G401.6 (cell line): ENCODE data around the gene SNRNP25.
"Not testable (repeated sequence)": the region's sequence is repeated elsewhere in the genome, so short reads cannot be mapped to it uniquely, and the experiment has no call there.

ENCODE experiments used
- FAIRE-seq: peaks from 2 replicates; lab custom pipeline; 2012; peaks lifted over from hg19 to GRCh38; lab: Jason Lieb, UNC

The SNRNP25 gene

GRCh38 chr16:42069-42457 lies 11.6 kb upstream of the SNRNP25 start:
- FAIRE-seq = no peak

GRCh38 chr16:42691-43090 lies 10.9 kb upstream of the SNRNP25 start:
- no peak for FAIRE-seq

- FAIRE-seq = no peak
Measured at GRCh38 chr16:43294-43693, 10.3 kb upstream of the SNRNP25 start.

GRCh38 chr16:44655-45054 lies 9.0 kb upstream of the SNRNP25 start:
- no peak for FAIRE-seq

- no peak for FAIRE-seq
Measured at GRCh38 chr16:45454-45853, 8.2 kb upstream of the SNRNP25 start.

GRCh38 chr16:46510-46909 lies 7.1 kb upstream of the SNRNP25 start:
- not testable (repeated sequence) for FAIRE-seq

GRCh38 chr16:47234-47633 lies 6.4 kb upstream of the SNRNP25 start:
- FAIRE-seq = no peak

- FAIRE-seq = no peak
Measured at GRCh38 chr16:50769-51591, 2.6 kb upstream of the SNRNP25 start.

- FAIRE-seq = no peak
Measured at GRCh38 chr16:54237-54581, 581 bp downstream of the SNRNP25 start.

GRCh38 chr16:55571-56136 lies 2.0 kb downstream of the SNRNP25 start:
- no peak for FAIRE-seq

GRCh38 chr16:56231-56927 lies 2.8 kb downstream of the SNRNP25 start:
- FAIRE-seq = no peak

- no peak for FAIRE-seq
Measured at GRCh38 chr16:57711-58110, 4.1 kb downstream of the SNRNP25 start.

GRCh38 chr16:58491-59439 lies 5.1 kb downstream of the SNRNP25 start:
- no peak for FAIRE-seq

- no peak for FAIRE-seq
Measured at GRCh38 chr16:59440-60059, 5.9 kb downstream of the SNRNP25 start.

GRCh38 chr16:60166-60565 lies 6.5 kb downstream of the SNRNP25 start:
- FAIRE-seq = no peak

- no peak for FAIRE-seq
Measured at GRCh38 chr16:60929-61878, 7.6 kb downstream of the SNRNP25 start.

GRCh38 chr16:61879-62281 lies 8.3 kb downstream of the SNRNP25 start:
- FAIRE-seq = no peak

- FAIRE-seq = no peak
Measured at GRCh38 chr16:62283-62967, 8.8 kb downstream of the SNRNP25 start.

- no peak for FAIRE-seq
Measured at GRCh38 chr16:62968-63391, 9.4 kb downstream of the SNRNP25 start.

- no peak for FAIRE-seq
Measured at GRCh38 chr16:63466-63865, 9.8 kb downstream of the SNRNP25 start.
